NCI-H524 treated with DMSO at 0.1 percent for 48 hours (cell line): Measurements from ENCODE around the gene RETREG2.

Experiments used
- DNase-seq: peaks from one replicate; lab custom pipeline; 2025; lab: John Stamatoyannopoulos, UW

RETREG2 gene

DNA sequence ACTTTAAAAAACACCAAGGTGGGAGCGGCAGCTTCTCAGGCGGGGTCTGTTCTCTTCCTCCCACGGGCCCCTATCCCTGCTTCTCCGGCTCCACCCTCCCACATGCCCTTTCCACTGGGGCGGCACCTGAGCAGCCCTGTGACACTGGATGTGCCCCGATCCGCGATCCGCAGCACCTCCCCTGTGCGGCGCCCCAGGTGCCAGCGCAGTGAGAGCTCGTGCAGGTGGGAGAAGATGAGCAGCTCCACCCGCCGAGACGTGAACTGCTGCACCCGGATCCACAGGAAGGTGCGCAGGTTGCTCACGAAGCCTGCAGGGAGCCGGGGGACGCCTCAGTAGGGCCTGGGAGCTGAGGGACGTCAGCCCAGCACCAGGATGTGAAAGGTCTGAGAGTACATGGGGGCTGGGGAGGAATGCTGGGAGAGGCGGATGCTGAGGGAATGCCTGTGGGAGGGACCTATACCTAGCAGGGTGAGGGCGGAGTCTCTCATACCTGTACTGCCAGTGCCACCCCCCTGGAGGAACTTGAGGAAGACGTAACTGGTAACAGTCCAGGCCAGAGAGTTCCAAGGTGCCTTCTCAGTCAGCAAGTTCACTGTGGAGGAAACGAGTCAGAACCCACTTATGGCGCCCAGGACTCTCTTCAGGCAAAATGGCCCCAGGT is 37.9 kb downstream of the RETREG2 start:
- DNase-seq: no peak

- no peak for DNase-seq
These were observed 38.5 kb downstream of the RETREG2 start for GRCh38 chr2:219216535-219216915.

GRCh38 chr2:219218217-219218731 is 40.2 kb downstream of the RETREG2 start:
- DNase-seq: no peak

DNA sequence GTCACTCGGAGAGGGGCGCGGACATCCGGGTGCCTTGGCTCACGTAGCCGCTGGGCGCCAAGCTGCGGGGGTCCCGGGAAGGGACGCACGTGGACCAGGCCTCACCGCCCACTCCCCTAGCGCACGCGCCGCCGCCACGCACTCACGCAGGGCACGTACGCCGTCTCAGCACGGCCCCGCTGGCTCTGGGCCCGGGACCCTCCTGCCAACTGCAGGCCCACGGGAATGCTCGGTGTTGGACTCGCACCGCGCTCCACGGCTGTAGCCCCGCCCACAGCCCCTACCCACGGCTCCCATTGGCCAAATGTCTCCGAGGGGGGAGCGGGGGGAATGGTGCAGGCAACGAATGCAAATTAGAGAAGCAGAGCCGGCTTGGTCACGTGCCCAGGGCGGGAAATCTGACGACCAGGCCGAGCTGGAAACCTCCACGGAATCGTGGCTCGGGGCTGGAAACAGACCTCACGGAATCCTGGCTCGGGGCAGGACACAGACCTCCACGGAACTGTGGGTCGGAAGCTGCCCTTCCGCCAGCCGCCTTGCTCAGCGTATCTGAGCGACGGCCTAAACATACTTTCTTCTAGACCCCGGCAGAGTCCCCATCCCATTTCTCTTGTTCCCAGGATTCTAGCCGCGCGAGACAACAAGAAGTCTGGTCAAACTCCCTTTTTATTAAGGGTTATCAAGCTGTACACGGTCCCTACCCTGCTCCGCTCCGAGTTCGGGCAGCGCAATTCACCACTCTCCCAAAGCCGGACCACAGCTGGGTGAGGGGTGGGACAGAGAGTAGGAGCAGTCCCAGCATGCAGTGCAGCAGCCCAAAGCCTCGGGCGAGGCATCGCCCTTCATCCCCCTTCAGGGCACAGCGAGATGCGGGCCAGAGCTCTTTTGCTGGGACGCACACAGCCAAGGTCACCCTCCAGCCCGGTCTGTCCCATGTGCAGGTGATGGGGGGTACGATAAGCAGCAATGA is 40.9 kb downstream of the RETREG2 start, which contains the start of gene ABCB6:
ABCB6 (minus strand) TSS at position 227 of the 970 bp plus-strand sequence. CDS start 285 bp downstream, outside the sequence.
- peak; percentile 48 for DNase-seq

- DNase-seq: no peak
These were observed 41.9 kb downstream of the RETREG2 start for GRCh38 chr2:219219784-219220532.

DNA sequence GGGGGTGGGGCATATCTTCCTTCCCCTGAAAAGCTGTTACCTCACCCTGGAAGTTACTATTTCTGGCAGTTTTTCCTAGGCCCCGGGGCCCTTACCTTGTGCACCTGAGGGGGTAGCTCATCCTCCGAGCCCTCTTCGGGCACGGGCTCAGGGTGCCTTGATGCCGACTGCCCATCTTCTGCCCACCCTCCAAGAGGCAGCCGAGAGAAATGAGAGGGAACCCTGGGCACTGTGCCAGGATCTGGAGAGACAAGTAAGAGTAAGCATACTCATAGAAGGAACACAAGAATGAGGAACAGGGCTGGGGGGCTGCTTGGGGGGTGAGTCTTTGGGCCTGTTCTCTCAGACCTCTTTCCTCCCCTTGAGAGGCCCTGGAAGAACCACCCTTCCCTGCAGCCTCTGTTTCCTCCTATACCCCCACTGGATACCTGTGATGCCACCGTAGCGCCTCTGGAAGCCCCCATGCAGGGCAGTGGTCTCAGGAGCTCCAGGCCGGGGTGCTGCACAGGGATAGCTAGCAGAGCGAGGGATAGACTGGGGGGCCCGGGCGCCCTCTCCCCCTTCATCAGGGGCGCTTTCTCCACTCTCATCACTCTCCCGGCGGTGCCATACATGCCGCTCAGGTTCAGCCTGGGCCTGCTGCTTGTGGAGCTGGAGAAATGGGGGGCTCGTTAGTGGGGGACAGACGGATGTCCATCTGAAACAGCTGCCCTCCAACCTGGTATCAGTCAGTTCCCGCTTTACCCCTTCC is 42.8 kb downstream of the RETREG2 start:
- DNase-seq: no peak

GRCh38 chr2:219221957-219222518 is 44.0 kb downstream of the RETREG2 start:
- no peak for DNase-seq

DNA sequence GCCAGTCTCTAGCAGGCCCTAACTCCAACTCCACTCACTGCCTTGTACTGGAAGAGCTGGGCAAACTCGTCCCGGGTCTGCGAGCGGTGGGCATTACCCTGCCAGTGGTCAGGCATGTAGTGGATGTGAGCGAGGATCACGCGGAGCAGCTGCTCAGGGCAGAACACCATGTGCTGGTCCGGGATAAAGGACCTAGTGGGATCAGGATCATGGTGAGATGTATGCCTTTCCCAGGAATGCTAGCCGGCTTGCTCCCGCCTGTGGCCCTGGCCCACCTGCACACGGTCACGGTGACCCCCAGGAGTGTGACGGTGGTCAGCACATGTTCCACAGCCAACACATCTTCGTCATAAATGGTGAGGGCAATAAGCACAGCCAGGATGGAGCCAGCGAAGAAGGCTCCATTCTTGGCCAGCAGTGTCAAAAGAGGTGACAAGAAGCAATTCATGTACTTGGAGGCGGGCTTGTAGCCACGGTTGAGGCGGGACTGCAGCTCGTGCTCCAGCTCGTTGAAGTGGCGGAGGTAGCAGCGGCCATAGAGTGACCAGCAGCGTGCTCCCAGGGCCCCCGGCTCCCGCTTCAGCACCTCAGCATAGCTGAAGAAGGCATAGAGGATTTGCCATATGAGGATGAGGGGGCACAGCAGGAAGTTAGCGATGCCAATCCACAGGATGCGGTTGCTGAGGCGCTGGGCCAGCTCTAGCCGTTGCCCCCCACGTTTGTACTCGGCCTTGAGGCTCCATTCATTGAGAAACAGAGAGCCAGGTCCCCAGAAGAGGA is 45.9 kb downstream of the RETREG2 start:
- DNase-seq: no peak

- no peak for DNase-seq
These were observed 47.3 kb downstream of the RETREG2 start for GRCh38 chr2:219225350-219225749.

GRCh38 chr2:219228041-219228910 is 50.2 kb downstream of the RETREG2 start:
- DNase-seq: no peak

GRCh38 chr2:219228911-219229304 is 50.8 kb downstream of the RETREG2 start:
- no peak for DNase-seq

GRCh38 chr2:219229305-219230058 is 51.4 kb downstream of the RETREG2 start, which contains the start of the genes ANKZF1 and ATG9A:
Gene ANKZF1 (plus strand): TSS chr2:219229806. CDS start chr2:219230258, 452 bp downstream.
Gene ATG9A (minus strand): TSS chr2:219229636. CDS start chr2:219228024, 1,612 bp downstream.
- peak; percentile 93 for DNase-seq

GRCh38 chr2:219230059-219230540 is 52.0 kb downstream of the RETREG2 start:
- no peak for DNase-seq

DNA sequence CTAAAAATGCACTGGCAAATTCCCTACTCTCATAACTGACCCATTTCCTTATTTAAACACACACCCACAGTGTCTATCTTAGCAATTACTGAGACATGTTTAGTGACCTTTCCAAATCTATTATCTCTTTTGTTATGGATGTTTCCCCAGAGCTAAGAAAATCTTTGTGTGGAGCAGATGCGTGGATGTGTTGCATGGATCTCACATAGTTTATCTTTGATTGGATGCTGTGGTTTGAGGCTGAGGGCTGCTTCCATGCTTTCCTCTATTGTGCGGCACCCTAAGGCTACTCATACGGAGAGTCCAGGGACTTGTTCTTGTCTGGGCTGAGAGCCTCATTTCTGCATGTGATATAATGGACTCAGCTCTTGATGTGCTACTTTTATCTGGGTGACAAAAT is 56.3 kb downstream of the RETREG2 start:
- DNase-seq: no peak
